PC-3 (cell line): ENCODE measurements around the gene DLG2. TPM values are rescaled to one million over a fixed set of nuclear protein-coding genes. Genes with fewer than 3 reads are reported as not detected.
"Not testable (repeated sequence)": the region's sequence is repeated elsewhere in the genome, so short reads cannot be mapped to it uniquely, and the experiment has no call there.

Experiments
- ATAC-seq: fragments of 200-7000 bp; cut with Tn5 transposase; 2 replicates; pipeline ENCODE4 v1.9.1; 2020; ENCODE audit warnings: mild to moderate bottlenecking, moderate library complexity
- BruUV-seq: library from RNA; stranded (reverse); fragments of 400-500 nt; replicated peaks from 2 replicates; lab custom pipeline; 2021; lab: Mats Ljungman, UMichigan
- CTCF ChIA-PET: fragments of 300-600 bp; sonication (Branson Sonifier 250); formaldehyde crosslinking; loops from one replicate; lab custom pipeline; 2022; ENCODE audit warnings: antibody characterized with exemption; lab: Charles Lee
- POLR2A ChIA-PET: fragments of 300-600 bp; sonication (Branson Sonifier 250); formaldehyde crosslinking; loops from one replicate; lab custom pipeline; 2022; ENCODE audit warnings: antibody characterized with exemption; ENCODE audit not compliant: unreplicated experiment; lab: Charles Lee
- DNase-seq: peaks from one replicate; pipeline ENCODE4 v3.0.0-alpha.2; 2015
- H2AFZ ChIP-seq: fragments of 300-600 bp; sonication (generic); 2 replicates; pipeline ENCODE4 v1.6.0; 2016; ENCODE audit warnings: antibody characterized with exemption, low read length
- H3F3A ChIP-seq: fragments of 300-600 bp; sonication (generic); one replicate; pipeline ENCODE4 v1.6.0; 2017; ENCODE audit warnings: antibody characterized with exemption, low read length, control low read depth, mild to moderate bottlenecking; ENCODE audit not compliant: unreplicated experiment
- H3K27ac ChIP-seq: fragments of 300-600 bp; sonication (generic); 2 replicates; pipeline ENCODE4 v1.5.1; 2016; ENCODE audit warnings: mild to moderate bottlenecking, low read length
- H3K27me3 ChIP-seq: fragments of 300-600 bp; sonication (generic); 2 replicates; pipeline ENCODE4 v1.6.1; 2016; ENCODE audit warnings: low read length, mixed read lengths
- H3K36me3 ChIP-seq: fragments of 300-600 bp; sonication (generic); 2 replicates; pipeline ENCODE4 v1.6.1; 2016; ENCODE audit warnings: low read depth, mixed run types, low read length, mixed read lengths
- H3K4me1 ChIP-seq: fragments of 300-600 bp; sonication (generic); 2 replicates; pipeline ENCODE4 v1.5.1; 2016; ENCODE audit warnings: low read length; ENCODE audit not compliant: insufficient read depth
- H3K4me2 ChIP-seq: fragments of 300-600 bp; sonication (generic); 2 replicates; pipeline ENCODE4 v1.6.0; 2016; ENCODE audit warnings: low read length
- H3K4me3 ChIP-seq: fragments of 300-600 bp; sonication (generic); 2 replicates; pipeline ENCODE4 v1.5.1; 2016; ENCODE audit warnings: mild to moderate bottlenecking, low read length, mixed read lengths
- H3K79me2 ChIP-seq: fragments of 300-600 bp; sonication (generic); 2 replicates; pipeline ENCODE4 v1.6.1; 2017; ENCODE audit warnings: low read length, mixed read lengths
- H3K9ac ChIP-seq: fragments of 300-600 bp; sonication (generic); 2 replicates; pipeline ENCODE4 v1.6.0; 2016; ENCODE audit warnings: mild to moderate bottlenecking, low read length
- H3K9me2 ChIP-seq: fragments of 300-600 bp; sonication (generic); replicated peaks from 2 replicates; pipeline ENCODE4 v1.6.1; 2016; ENCODE audit warnings: mixed run types, low read length, mixed read lengths
- H3K9me3 ChIP-seq: fragments of 300-600 bp; sonication (generic); 2 replicates; pipeline ENCODE4 v1.6.1; 2016; ENCODE audit warnings: low read length, mixed read lengths
- H4K20me1 ChIP-seq: fragments of 300-600 bp; sonication (generic); 2 replicates; pipeline ENCODE4 v1.6.1; 2016; ENCODE audit warnings: low read length, mixed read lengths
- EZH2 ChIP-seq: fragments of 300-600 bp; sonication (generic); IDR thresholded peaks from one replicate; pipeline ENCODE4 v1.6.1; 2017; ENCODE audit warnings: antibody characterized with exemption, mild to moderate bottlenecking, low read length; ENCODE audit not compliant: unreplicated experiment
- EZH2phosphoT487 ChIP-seq: fragments of 300-600 bp; sonication (generic); IDR thresholded peaks from 2 replicates; pipeline ENCODE4 v1.6.1; 2018; ENCODE audit warnings: mild to moderate bottlenecking, antibody characterized with exemption, low read length, borderline replicate concordance
- intact Hi-C: fragments of 100-400 bp; cut with micrococcal nuclease; formaldehyde crosslinking; loops from 2 replicates; pipeline ENCODE4 v1.9.0; 2023
- total RNA-seq: library from RNA; depleted of rRNA; stranded (reverse); fragments of >200 nt; gene quantifications from 2 replicates; pipeline ENCODE4 v1.2.3, GENCODE V29; 2014
- TF ChIP-seq, protein P1 (sequence below): fragments of 300-600 bp; sonication (generic); conservative IDR thresholded peaks from 2 replicates; pipeline ENCODE4 v1.5.1; 2017; ENCODE audit warnings: antibody characterized with exemption, low read depth, mild to moderate bottlenecking, low read length

Gene DLG2
- total RNA-seq, 1 experiment from 2014 or later: 0.58 TPM

DNA sequence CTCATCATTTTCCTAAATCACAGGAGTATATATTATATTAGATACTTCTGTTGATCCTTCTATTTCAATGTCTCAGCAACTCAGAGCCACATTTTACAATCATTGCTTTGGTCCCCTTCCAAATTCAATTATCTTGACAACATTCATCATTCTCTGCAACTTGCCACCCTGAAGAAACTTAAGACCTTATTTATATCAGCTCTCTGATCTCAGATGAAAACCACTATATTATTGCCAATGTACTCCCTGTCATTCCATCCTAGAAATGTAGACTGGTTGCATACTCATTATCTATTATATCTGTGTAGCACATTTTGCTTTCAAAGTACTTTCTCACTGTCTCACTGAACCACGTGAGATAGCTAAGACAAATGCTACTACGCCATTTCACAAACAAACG, 379.3 kb downstream of the DLG2 start:
- Histone ChIP-seq H3K4me1 (no peaks in the 10 kb centered on the region), H3K27me3 (0 out of 2 replicates have a peak, but pooled peaks cover 3% of the 10 kb centered on the region), H3K4me2 (no peak overlapping the region), H3K9ac (no peak overlapping the region), H3F3A (no peaks in the 10 kb centered on the region), H3K9me2 (no peaks in the 10 kb centered on the region), H2AFZ (no peak overlapping the region), H3K36me3 (no peaks in the 10 kb centered on the region), H3K4me3 (no peak overlapping the region), H3K27ac (no peak overlapping the region), H4K20me1 (no peaks in the 10 kb centered on the region), H3K79me2 (no peaks in the 10 kb centered on the region), H3K9me3 (no peaks in the 10 kb centered on the region)
- POLR2A ChIA-PET: no interaction called here
- no peak for DNase-seq
- intact Hi-C loops: no loop called here
- no peak for ATAC-seq
- CTCF ChIA-PET: no interaction called here
- no TSS peak for BruUV-seq
- TF ChIP-seq, protein P1, sequence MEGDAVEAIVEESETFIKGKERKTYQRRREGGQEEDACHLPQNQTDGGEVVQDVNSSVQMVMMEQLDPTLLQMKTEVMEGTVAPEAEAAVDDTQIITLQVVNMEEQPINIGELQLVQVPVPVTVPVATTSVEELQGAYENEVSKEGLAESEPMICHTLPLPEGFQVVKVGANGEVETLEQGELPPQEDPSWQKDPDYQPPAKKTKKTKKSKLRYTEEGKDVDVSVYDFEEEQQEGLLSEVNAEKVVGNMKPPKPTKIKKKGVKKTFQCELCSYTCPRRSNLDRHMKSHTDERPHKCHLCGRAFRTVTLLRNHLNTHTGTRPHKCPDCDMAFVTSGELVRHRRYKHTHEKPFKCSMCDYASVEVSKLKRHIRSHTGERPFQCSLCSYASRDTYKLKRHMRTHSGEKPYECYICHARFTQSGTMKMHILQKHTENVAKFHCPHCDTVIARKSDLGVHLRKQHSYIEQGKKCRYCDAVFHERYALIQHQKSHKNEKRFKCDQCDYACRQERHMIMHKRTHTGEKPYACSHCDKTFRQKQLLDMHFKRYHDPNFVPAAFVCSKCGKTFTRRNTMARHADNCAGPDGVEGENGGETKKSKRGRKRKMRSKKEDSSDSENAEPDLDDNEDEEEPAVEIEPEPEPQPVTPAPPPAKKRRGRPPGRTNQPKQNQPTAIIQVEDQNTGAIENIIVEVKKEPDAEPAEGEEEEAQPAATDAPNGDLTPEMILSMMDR: no peak
- TF ChIP-seq EZH2 (no peak), EZH2phosphoT487 (no peak)

DNA sequence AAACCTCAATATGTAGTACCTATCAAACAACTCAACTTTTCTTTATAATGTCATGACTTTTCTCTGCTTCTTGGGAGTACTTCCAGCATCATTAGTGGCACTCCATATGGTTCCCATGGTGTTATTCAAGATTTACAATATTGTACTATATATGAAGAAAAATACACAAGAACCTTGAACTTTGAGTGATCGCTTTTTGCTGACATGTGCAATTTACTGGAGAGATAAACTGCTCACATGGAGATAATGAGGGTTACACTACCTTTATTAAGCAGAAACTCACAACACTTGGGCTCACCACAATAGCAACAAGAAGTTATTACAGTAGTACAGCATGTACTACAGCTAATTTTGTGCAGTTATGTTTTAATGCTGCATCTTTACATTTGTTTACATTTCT, 388.2 kb downstream of the DLG2 start:
- intact Hi-C loops: no loop called here
- ATAC-seq (no peak), DNase-seq (no peak)
- H3K9me3 ChIP-seq: no peaks in the 10 kb centered on the region
- ChIA-PET CTCF (no interaction called here), POLR2A (no interaction called here)
- no peak for TF ChIP-seq EZH2
- H3K9me2 ChIP-seq: no peaks in the 10 kb centered on the region
- H3K36me3 ChIP-seq: no peaks in the 10 kb centered on the region
- no peak overlapping the region for H3K4me3 ChIP-seq
- H2AFZ ChIP-seq: no peak overlapping the region
- H3K4me2 ChIP-seq: no peak overlapping the region
- no peaks in the 10 kb centered on the region for H3F3A ChIP-seq
- 0 out of 2 replicates have a peak, but pooled peaks cover 5% of the 10 kb centered on the region for H3K27me3 ChIP-seq
- H3K4me1 ChIP-seq: no peaks in the 10 kb centered on the region
- BruUV-seq: no TSS peak
- no peak overlapping the region for H3K9ac ChIP-seq
- H3K79me2 ChIP-seq: no peaks in the 10 kb centered on the region
- no peak overlapping the region for H3K27ac ChIP-seq
- H4K20me1 ChIP-seq: no peaks in the 10 kb centered on the region

DNA sequence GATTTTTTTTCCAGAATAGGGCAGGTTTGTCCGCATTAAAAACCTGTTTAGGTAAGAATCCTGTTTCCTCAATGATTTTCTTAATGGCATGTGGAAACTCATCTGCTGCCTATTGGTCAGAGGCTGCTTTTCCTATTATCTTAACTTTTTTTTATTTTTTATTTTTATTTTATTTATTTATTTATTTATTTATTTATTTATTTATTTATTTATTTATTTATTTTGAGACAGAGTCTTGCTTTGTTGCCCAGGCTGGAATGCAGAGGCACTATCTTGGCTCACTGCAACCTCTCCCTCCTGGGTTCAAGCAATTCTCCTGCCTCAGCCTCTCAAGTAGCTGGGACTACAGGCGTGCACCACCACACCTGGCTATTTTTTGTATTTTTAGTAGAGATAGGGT, 389.1 kb downstream of the DLG2 start:
- H3K36me3 ChIP-seq, H3K9ac ChIP-seq, ATAC-seq, H3K4me3 ChIP-seq, H3F3A ChIP-seq, H3K4me1 ChIP-seq, CTCF ChIA-PET, H3K9me3 ChIP-seq, intact Hi-C loops, POLR2A ChIA-PET, H3K4me2 ChIP-seq, H3K79me2 ChIP-seq, H3K27me3 ChIP-seq, DNase-seq, BruUV-seq, H3K9me2 ChIP-seq, H2AFZ ChIP-seq, H4K20me1 ChIP-seq, H3K27ac ChIP-seq: not testable (repeated sequence)

DNA sequence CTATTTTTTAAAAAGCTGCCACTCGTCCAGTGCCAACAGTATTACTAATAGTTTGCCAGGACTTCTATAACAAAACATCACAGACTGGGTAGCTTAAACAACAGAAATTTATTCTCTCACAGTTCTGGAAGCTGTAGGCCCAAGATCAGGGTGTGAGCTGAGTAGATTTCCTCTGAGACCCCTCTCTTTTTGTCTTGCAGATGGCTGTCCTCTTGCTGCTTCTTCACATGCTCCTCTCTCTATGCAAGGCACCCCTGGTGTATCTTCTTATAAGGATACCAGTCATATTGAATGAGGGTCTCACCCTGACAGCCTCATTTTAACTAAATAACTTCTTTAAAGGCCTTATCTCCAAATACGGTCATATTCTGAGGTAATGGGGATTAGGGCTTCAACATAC, 390.9 kb downstream of the DLG2 start:
- CTCF ChIA-PET: no interaction called here

More for the DNA sequence above, 390.9 kb downstream of the DLG2 start:
- BruUV-seq: no TSS peak
- Histone ChIP-seq H3K9me3 (no peaks in the 10 kb centered on the region), H4K20me1 (no peaks in the 10 kb centered on the region), H2AFZ (no peak overlapping the region), H3F3A (no peaks in the 10 kb centered on the region), H3K4me3 (no peak overlapping the region), H3K79me2 (no peaks in the 10 kb centered on the region), H3K4me2 (no peak overlapping the region), H3K9me2 (no peaks in the 10 kb centered on the region), H3K27me3 (no peaks in the 10 kb centered on the region), H3K36me3 (no peaks in the 10 kb centered on the region), H3K9ac (no peak overlapping the region), H3K4me1 (no peaks in the 10 kb centered on the region), H3K27ac (no peak overlapping the region)
- POLR2A ChIA-PET: no interaction called here
- no peak for DNase-seq
- TF ChIP-seq, protein P1: no peak
- TF ChIP-seq EZH2phosphoT487 (no peak), EZH2 (no peak)
- intact Hi-C loops: no loop called here
- no peak for ATAC-seq
